Trophoblast cell (in vitro differentiated cells and primary cell): Measurements from ENCODE around the gene MOAP1.
A peak's percentile ranks its signal among the peaks of the same experiment; 100 is the strongest.
"Not testable (repeated sequence)": the region's sequence is repeated elsewhere in the genome, so short reads cannot be mapped to it uniquely, and the experiment has no call there.

ENCODE experiments used
- DNase-seq, 2 donors: peaks; one replicate each; pipeline ENCODE4 v3.0.0-alpha.2; 2016
- H2AFZ ChIP-seq: 2 replicates; pipeline ENCODE4 v1.6.1; 2013; ENCODE audit warnings: low read length, moderate library complexity, mild to moderate bottlenecking; ENCODE audit not compliant: insufficient read depth, poor library complexity
- H2AK5ac ChIP-seq: 2 replicates; pipeline ENCODE4 v1.6.1; 2013; ENCODE audit warnings: mild to moderate bottlenecking, low read length
- H2BK120ac ChIP-seq: 2 replicates; pipeline ENCODE4 v1.6.1; 2013; ENCODE audit warnings: low read length, mild to moderate bottlenecking, moderate library complexity; ENCODE audit not compliant: insufficient read depth, poor library complexity
- H2BK12ac ChIP-seq: 2 replicates; pipeline ENCODE4 v1.6.1; 2013; ENCODE audit warnings: mild to moderate bottlenecking, low read length, moderate library complexity
- H2BK5ac ChIP-seq: 2 replicates; pipeline ENCODE4 v1.6.1; 2013; ENCODE audit warnings: low read length, low read depth, moderate library complexity, mild to moderate bottlenecking; ENCODE audit not compliant: poor library complexity
- H3K14ac ChIP-seq: 2 replicates; pipeline ENCODE4 v1.6.1; 2013; ENCODE audit warnings: mild to moderate bottlenecking, low read length
- H3K18ac ChIP-seq: 2 replicates; pipeline ENCODE4 v1.6.1; 2013; ENCODE audit warnings: mild to moderate bottlenecking, low read length
- H3K23ac ChIP-seq: 2 replicates; pipeline ENCODE4 v1.6.1; 2013; ENCODE audit warnings: low read length
- H3K27ac ChIP-seq: 2 replicates; pipeline ENCODE4 v1.5.1; 2013; ENCODE audit warnings: low read depth, mild to moderate bottlenecking, inconsistent platforms, low read length, moderate library complexity
- H3K27me3 ChIP-seq: 2 replicates; pipeline ENCODE4 v1.6.1; 2013; ENCODE audit warnings: inconsistent platforms, mild to moderate bottlenecking, low read length, moderate library complexity; ENCODE audit not compliant: insufficient read depth
- H3K36me3 ChIP-seq, 2 experiments: 1 replicate in 1 of 2; 2 replicates in 1 of 2; pipeline ENCODE4 v1.6.1; 2013; ENCODE audit warnings: low read length in 2 of 2, mild to moderate bottlenecking in 2 of 2, moderate library complexity in 1 of 2; ENCODE audit not compliant: insufficient read depth in 2 of 2, control insufficient read depth in 1 of 2
- H3K4ac ChIP-seq: 2 replicates; pipeline ENCODE4 v1.6.1; 2013; ENCODE audit warnings: low read depth, mild to moderate bottlenecking, low read length, moderate library complexity
- H3K4me1 ChIP-seq, 2 experiments: 1 replicate in 1 of 2; 2 replicates in 1 of 2; pipeline ENCODE4 v1.6.1; 2013; ENCODE audit warnings: low read length in 2 of 2, mild to moderate bottlenecking in 2 of 2, moderate library complexity in 1 of 2; ENCODE audit not compliant: insufficient read depth in 2 of 2, control insufficient read depth in 1 of 2
- H3K4me2 ChIP-seq: 2 replicates; pipeline ENCODE4 v1.6.1; 2013; ENCODE audit warnings: inconsistent platforms, mild to moderate bottlenecking, low read length, moderate library complexity
- H3K4me3 ChIP-seq: 2 replicates; pipeline ENCODE4 v1.5.1; 2013; ENCODE audit warnings: mild to moderate bottlenecking, low read depth, low read length, inconsistent platforms
- H3K79me1 ChIP-seq: one replicate; pipeline ENCODE4 v1.6.1; 2013; ENCODE audit warnings: low read length
- H3K79me2 ChIP-seq: 2 replicates; pipeline ENCODE4 v1.6.1; 2013; ENCODE audit warnings: low read length, mild to moderate bottlenecking; ENCODE audit not compliant: control insufficient read depth, insufficient read depth, poor library complexity
- H3K9ac ChIP-seq: 2 replicates; pipeline ENCODE4 v1.6.1; 2013; ENCODE audit warnings: mild to moderate bottlenecking, low read length
- H3K9me3 ChIP-seq: 2 replicates; pipeline ENCODE4 v1.6.1; 2013; ENCODE audit warnings: low read depth, mild to moderate bottlenecking, control low read depth, inconsistent platforms, low read length; ENCODE audit not compliant: insufficient read depth
- H4K12ac ChIP-seq: 2 replicates; pipeline ENCODE4 v1.6.1; 2013; ENCODE audit warnings: low read depth, mild to moderate bottlenecking, low read length, moderate library complexity
- H4K8ac ChIP-seq: 2 replicates; pipeline ENCODE4 v1.6.1; 2013; ENCODE audit warnings: low read depth, mild to moderate bottlenecking, low read length, moderate library complexity
- H4K91ac ChIP-seq: one replicate; pipeline ENCODE4 v1.6.1; 2013; ENCODE audit warnings: low read depth, mild to moderate bottlenecking, low read length, moderate library complexity
- WGBS: extraction: QIAGEN DNeasy Blood & Tissue Kit; methylation state at CpG from one replicate; pipeline ENCODE4 v1.1.7; 2013; ENCODE audit warnings: missing lambda C conversion rate; ENCODE audit not compliant: insufficient read length, insufficient coverage; ENCODE audit errors: extremely low coverage; 5-methylcytosine and 5-hydroxymethylcytosine counted together

Gene MOAP1

DNA sequence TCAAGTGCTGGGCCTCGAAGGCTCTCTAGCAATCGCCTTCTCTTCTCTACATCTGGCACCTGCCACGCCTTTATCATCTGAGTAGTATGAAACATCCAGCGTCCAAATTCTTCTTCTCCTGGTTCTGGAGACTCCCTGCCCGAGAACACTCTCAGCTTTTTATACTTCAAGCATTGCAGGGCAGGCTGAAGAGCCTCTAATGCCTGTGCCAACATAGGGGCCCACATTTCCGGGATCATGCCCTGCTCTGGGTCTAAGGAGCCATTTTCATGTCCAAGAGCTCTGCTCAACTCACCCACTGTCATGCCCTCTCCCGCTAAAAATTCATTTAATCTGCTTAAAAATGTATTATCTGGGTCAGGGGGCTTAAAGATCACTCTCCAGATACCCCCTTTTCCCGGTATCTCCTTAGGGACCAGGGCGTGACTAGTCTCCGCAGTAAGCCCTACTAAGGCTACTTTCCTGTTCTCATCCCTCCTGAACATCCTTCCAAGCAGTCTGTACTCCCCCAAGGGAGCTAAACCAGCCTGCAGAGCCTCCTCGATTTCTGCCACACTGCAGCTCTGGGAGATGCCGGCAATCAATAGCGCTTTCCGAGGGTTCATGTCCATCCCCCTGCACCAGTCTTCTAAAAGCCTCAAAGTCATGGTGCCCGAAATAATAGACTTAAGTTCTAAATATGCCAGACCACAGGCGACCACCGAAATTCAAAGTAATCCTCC lies 940 bp downstream of the MOAP1 start:
- no peaks in the 10 kb centered on the region for H3K9me3 ChIP-seq
- no peak overlapping the region for H3K27ac ChIP-seq
- H3K27me3 ChIP-seq, result no peaks in the 10 kb centered on the region

DNA sequence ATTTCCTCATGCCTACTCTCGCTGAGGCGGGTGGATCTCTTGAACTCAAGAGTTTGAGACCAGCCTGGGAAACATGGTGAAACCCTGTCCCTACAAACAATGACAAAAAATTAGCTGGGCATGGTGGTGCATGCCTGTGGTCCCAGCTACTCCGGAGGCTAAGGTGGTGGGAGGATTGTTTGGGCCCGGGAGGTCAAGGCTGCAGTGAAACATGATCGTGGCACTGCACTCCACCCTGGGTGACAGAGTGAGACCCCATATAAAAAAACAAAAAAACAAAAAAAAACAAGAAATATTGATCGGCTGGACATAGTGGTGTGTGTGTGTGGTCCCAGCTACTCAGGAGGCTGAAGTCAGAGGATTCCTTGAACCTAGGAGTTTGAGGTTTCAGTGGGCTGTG lies 9.2 kb downstream of the MOAP1 start:
- Histone ChIP-seq H2BK12ac (no peak overlapping the region), H4K8ac (no peak overlapping the region), H2BK120ac (no peak overlapping the region), H3K9me3 (no peaks in the 10 kb centered on the region), H3K9ac (no peak overlapping the region), H3K36me3 (no peaks in the 10 kb centered on the region), H3K79me1 (no peaks in the 10 kb centered on the region), H2BK5ac (no peak overlapping the region), H3K18ac (no peak overlapping the region), H3K14ac (no peak overlapping the region), H4K91ac (no peak overlapping the region), H3K4ac (no peak overlapping the region), H3K23ac (no peak overlapping the region), H3K79me2 (no peaks in the 10 kb centered on the region), H2AFZ (no peak overlapping the region), H3K27ac (no peak overlapping the region), H3K4me1 (no peaks in the 10 kb centered on the region), H2AK5ac (no peak overlapping the region), H4K12ac (no peak overlapping the region), H3K4me3 (no peak overlapping the region), H3K4me2 (no peak overlapping the region), H3K27me3 (no peaks in the 10 kb centered on the region)
- DNase-seq, result no peak
- no CpG with 5 or more reads among the region's 6 CpGs for WGBS

More for the DNA sequence above, 940 bp downstream of the MOAP1 start:
- no peak overlapping the region for H2BK5ac ChIP-seq
- no peak overlapping the region for H2BK120ac ChIP-seq
- H3K4me1 ChIP-seq, result peaks cover 2 to 3% of the 10 kb centered on the region in 2 experiments
- no peak overlapping the region for H3K4ac ChIP-seq
- H4K12ac ChIP-seq, result no peak overlapping the region
- DNase-seq, result no peak
- no peak overlapping the region for H2BK12ac ChIP-seq
- H3K23ac ChIP-seq, result no peak overlapping the region
- H3K9ac ChIP-seq, result no peak overlapping the region
- peaks cover 8% of the 10 kb centered on the region for H3K79me1 ChIP-seq
- H3K18ac ChIP-seq, result no peak overlapping the region
- H2AK5ac ChIP-seq, result no peak overlapping the region
- no peak overlapping the region for H4K91ac ChIP-seq
- peak overlapping the region; percentile 90 for H3K4me3 ChIP-seq
- H3K4me2 ChIP-seq, result peak overlapping the region; percentile 78
- no peak overlapping the region for H3K14ac ChIP-seq
- H4K8ac ChIP-seq, result no peak overlapping the region
- peaks cover 4 to 5% of the 10 kb centered on the region in 2 experiments for H3K36me3 ChIP-seq
- no peak overlapping the region for H2AFZ ChIP-seq
- H3K79me2 ChIP-seq, result peaks cover 3% of the 10 kb centered on the region
- WGBS, result no CpG with 5 or more reads among the region's 17 CpGs

DNA sequence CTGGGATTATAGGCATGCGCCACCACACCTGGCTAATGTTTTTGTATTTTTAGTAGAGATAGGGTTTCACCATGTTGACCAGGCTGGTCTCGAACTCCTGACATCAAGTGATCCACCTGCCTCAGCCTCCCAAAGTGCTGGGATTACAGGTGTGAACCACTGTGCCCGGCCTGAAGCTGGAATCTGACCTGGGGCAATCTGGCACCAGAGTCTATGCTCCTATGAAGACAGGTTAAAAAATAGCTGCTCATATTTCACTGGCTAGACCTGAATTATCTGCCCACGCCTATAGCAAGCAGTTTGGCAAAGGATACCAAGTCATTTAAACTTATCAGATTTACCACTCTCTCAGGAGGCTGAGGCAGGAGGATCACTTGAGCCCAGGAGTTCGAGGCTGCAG lies 10.0 kb downstream of the MOAP1 start:
- H3K14ac ChIP-seq, H3K79me1 ChIP-seq: not testable (repeated sequence)
- WGBS, result no CpG with 5 or more reads among the region's 5 CpGs

DNA sequence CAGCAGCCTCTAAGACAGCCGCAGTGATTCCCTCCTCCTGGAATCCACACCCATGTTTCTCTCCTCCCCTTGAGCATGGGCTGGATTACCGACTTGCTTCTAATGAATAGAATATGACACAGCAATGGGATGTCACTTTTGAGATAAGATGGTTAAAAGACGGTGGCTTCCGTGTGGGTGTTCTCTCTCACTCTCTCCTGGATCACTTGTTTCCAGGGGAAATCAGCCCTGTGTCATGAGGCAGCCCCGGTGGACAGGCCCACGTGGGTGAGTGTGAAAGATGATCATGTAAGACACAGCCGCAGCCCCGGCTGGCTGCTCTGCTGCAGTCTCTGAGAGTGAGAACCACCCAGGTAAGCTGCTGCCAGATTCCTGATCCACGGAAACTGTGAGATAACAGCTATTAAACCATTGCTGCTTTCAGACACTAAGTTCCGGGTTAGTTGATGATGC lies 10.7 kb downstream of the MOAP1 start:
- Histone ChIP-seq H2AK5ac (no peak overlapping the region), H2BK5ac (no peak overlapping the region), H3K18ac (no peak overlapping the region), H3K4me1 (no peaks in the 10 kb centered on the region), H4K12ac (no peak overlapping the region), H3K23ac (no peak overlapping the region), H3K36me3 (no peaks in the 10 kb centered on the region), H3K79me2 (no peaks in the 10 kb centered on the region), H3K4me3 (no peak overlapping the region), H2AFZ (no peak overlapping the region), H3K9ac (no peak overlapping the region), H3K9me3 (no peaks in the 10 kb centered on the region), H4K8ac (no peak overlapping the region), H3K4me2 (no peak overlapping the region), H2BK12ac (no peak overlapping the region), H3K4ac (no peak overlapping the region), H3K79me1 (no peaks in the 10 kb centered on the region), H4K91ac (no peak overlapping the region), H3K14ac (no peak overlapping the region), H3K27me3 (no peaks in the 10 kb centered on the region), H3K27ac (no peak overlapping the region), H2BK120ac (no peak overlapping the region)
- WGBS, result no CpG with 5 or more reads among the region's 10 CpGs
- DNase-seq, result no peak

More for the DNA sequence above, 10.0 kb downstream of the MOAP1 start:
- not testable (repeated sequence) for H3K27ac ChIP-seq, H4K91ac ChIP-seq, H3K4me3 ChIP-seq, H3K23ac ChIP-seq, H3K4me2 ChIP-seq, H2BK5ac ChIP-seq, H2BK12ac ChIP-seq, H4K12ac ChIP-seq, H2AK5ac ChIP-seq, H4K8ac ChIP-seq, H3K18ac ChIP-seq, H3K9me3 ChIP-seq, H3K79me2 ChIP-seq, H3K27me3 ChIP-seq, H2BK120ac ChIP-seq, H3K4ac ChIP-seq, DNase-seq, H3K36me3 ChIP-seq, H3K4me1 ChIP-seq, H3K9ac ChIP-seq, H2AFZ ChIP-seq
